ENCODE results near the gene TYRO3. TPM values are rescaled to one million over a fixed set of nuclear protein-coding genes. Genes with fewer than 3 reads are reported as not detected.

Gene TYRO3
- 7.8 and 12.6 TPM in 2 replicates for total RNA-seq

DNA sequence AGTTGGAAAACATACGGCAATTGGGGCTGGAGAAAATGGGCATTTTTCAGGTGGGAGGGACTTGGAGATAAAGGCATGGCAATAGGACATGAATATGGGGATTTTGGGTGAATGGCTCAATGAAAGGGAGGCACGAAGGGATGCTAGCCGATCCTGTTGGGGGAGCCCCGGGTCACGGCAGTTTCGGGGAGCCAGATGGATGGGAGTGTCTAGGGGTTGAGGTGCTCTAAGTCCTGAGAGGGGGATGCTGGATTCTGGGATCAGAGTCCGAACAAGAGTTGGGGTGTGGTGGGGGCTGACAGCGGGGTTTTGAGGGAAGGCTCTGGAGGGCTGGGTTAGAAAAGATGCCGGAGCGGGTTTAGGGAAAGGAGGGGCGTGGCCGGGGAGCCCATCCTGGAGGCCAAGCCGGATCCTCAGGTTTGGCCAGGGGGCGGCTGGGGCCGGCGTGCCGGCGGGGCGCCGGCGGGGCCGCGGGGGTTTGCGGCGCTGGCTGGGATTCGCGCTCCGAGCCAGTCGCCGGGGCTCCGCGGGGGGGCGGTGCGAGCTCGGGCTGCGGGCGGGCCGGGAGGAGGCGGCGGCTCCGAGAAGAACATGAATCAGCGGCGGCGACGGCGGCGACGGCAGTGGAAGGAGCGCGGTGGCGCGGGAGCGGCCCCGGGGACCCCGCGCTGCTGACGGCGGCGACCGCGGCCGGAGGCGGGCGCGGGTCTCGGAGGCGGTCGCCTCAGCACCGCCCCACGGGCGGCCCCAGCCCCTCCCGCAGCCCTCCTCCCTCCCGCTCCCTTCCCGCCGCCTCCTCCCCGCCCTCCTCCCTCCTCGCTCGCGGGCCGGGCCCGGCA is at the start of gene TYRO3:
Gene TYRO3 (plus strand): TSS at position 813 of the 839 bp plus-strand sequence. CDS start 46 bp downstream, outside the sequence.

DNA sequence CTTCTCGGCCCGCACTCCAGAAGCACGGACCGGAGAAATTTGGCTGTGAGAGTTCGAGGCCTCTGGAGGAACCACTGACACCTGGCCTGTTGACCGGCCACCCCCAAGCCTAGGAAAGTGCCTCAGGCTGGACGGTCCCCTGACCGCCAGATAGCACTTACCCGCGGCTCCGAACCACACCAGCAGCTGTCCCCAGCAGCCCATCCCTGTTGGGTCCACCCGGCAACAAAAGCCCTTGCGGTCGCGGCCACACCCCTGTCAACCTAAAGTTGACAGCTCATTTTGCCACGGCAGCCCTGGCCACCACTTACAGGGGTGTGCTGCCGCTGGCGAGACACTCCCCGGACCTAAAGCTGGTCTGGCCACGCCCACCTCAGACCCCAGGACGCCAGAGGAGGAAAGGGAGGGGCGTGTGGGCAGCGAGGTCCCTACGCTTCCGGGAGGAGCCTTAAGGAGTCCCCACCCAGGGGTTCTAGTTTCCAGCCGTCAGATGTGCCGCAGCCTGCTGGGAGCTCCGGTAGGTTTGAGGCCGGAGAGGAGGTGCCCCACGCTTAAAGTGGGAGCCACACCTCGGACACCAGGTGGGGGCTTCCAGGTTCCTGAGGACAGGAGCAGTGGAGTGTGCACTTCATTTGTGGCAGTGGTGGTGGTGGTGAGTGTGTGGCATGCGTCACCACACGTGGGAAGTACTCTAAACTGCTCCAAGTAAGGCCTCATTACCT is 45.3 kb upstream of the TYRO3 start, which contains the start of gene LTK:
Gene LTK (minus strand): TSS at position 322 of the 722 bp plus-strand sequence. CDS start 118 bp downstream, at position 204.

Other genes starting within 250 kb of the TYRO3 start
- 2.7 and 4.1 TPM in 2 replicates for gene OIP5, start 226.6 kb upstream of the TYRO3 start, total RNA-seq
- gene NUSAP1, start 226.3 kb upstream of the TYRO3 start, total RNA-seq: 11.8 and 26.8 TPM in 2 replicates
- 13.0 and 16.3 TPM in 2 replicates for gene NDUFAF1, start 156.7 kb upstream of the TYRO3 start, total RNA-seq
- 15.6 and 18.8 TPM in 2 replicates for gene RTF1, start 142.1 kb upstream of the TYRO3 start, total RNA-seq
- under 0.01 TPM in 1 of 2 replicates, not detected in the other for gene ITPKA, start 65.3 kb upstream of the TYRO3 start, total RNA-seq
- under 0.01 TPM in 1 of 2 replicates, not detected in the other for gene LTK, start 45.4 kb upstream of the TYRO3 start, total RNA-seq
- gene RPAP1, start 15.0 kb upstream of the TYRO3 start, total RNA-seq: 18.1 and 21.4 TPM in 2 replicates
- 33.4 and 37.3 TPM in 2 replicates for gene MGA, start 101.2 kb downstream of the TYRO3 start, total RNA-seq
- 12.0 and 19.6 TPM in 2 replicates for gene MAPKBP1, start 215.3 kb downstream of the TYRO3 start, total RNA-seq